ENCODE data around the gene SORCS2. TPM values are rescaled to one million over a fixed set of nuclear protein-coding genes. Genes with fewer than 3 reads are reported as not detected.
A peak's percentile ranks its signal among the peaks of the same experiment; 100 is the strongest.

Gene SORCS2
- total RNA-seq, 4 donors from 2014 or later, result 0.53 to 9.9 (median 0.90) TPM

DNA sequence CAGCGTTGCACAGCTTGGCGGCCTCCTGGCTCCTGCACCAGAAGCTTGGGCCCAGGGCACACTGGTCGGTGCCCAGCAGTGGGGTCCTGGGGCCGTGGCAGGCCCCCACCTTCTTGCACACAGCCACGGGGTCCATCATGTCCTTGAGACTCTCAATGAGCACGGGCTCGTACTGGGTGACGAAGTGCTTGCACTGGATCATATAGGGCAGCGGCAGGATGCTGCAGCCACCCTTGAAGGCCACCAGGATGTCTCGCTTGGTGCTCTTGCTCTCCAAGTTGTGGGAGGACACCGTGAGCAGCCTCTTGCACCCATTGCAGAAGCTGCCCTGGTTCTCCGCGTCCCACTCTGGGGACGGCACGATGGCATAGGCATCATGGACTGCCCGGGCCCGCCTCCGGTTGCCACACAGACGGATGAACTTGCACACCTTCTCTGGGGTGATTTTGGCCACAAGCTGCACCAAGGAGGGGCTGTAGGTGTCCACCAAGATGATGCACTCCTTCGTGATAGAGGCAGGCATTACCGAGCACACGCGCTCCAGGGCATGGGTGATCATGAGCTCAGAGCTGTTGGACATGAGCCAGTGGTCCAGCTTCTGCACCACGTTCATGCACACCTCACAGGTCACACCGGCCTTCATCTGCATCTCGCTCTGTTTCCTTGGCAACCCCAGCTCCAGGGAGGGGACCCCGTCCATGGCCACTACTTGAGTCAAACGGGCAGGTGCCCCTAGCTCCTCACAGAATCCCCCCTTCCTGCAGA lies 241.2 kb downstream of the SORCS2 start:
- no peak for DNase-seq
- Histone ChIP-seq H3K4me3 (no peak overlapping the region), H3K27me3 (no peaks in the 10 kb centered on the region), H3K36me3 (no peaks in the 10 kb centered on the region), H3K4me1 (no peaks in the 10 kb centered on the region), H3K27ac (no peak overlapping the region), H3K9me3 (no peaks in the 10 kb centered on the region)
- no peak for TF ChIP-seq POLR2A (IDR thresholded peaks at IDR 0.05)
- TF ChIP-seq, protein P1, sequence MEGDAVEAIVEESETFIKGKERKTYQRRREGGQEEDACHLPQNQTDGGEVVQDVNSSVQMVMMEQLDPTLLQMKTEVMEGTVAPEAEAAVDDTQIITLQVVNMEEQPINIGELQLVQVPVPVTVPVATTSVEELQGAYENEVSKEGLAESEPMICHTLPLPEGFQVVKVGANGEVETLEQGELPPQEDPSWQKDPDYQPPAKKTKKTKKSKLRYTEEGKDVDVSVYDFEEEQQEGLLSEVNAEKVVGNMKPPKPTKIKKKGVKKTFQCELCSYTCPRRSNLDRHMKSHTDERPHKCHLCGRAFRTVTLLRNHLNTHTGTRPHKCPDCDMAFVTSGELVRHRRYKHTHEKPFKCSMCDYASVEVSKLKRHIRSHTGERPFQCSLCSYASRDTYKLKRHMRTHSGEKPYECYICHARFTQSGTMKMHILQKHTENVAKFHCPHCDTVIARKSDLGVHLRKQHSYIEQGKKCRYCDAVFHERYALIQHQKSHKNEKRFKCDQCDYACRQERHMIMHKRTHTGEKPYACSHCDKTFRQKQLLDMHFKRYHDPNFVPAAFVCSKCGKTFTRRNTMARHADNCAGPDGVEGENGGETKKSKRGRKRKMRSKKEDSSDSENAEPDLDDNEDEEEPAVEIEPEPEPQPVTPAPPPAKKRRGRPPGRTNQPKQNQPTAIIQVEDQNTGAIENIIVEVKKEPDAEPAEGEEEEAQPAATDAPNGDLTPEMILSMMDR (IDR thresholded peaks at IDR 0.05), result no peak

DNA sequence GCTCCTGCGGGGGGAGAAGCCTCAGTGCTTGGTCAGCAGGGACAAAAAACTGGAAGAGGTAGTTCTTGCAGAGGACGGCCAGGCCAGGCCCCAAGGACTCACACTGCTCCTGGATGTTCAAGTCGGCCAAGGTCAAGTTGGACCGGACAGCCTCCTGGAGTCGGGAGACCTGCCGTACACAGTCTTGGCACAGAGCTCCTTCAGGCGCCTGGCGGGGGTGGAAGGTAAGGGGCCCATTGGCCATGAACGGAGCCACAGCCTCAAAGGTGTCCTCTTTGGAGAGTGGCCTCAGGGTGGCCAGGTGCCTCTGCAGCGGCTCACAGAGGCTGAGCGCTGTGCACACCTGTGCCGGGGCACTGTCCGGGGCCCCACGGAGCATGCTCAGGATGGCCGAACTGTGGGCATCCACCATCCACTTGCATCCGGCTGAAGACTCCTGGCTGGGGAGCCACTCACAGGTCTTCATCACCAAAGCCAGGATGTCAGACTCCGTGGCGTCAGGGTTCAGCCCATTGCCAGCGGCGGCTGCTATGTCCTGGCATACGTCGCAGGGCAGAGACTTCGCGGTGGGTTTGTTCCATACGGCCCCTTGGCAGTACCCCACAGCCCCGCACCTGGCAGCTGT lies 241.9 kb downstream of the SORCS2 start:
- no peaks in the 10 kb centered on the region for H3K4me1 ChIP-seq
- H3K4me3 ChIP-seq, result no peak overlapping the region
- no peaks in the 10 kb centered on the region for H3K9me3 ChIP-seq
- H3K27me3 ChIP-seq, result no peaks in the 10 kb centered on the region
- H3K36me3 ChIP-seq, result no peaks in the 10 kb centered on the region
- no peak for TF ChIP-seq POLR2A (IDR thresholded peaks at IDR 0.05)
- TF ChIP-seq, protein P1 (IDR thresholded peaks at IDR 0.05), result no peak
- H3K27ac ChIP-seq, result no peak overlapping the region
- DNase-seq, result no peak

DNA sequence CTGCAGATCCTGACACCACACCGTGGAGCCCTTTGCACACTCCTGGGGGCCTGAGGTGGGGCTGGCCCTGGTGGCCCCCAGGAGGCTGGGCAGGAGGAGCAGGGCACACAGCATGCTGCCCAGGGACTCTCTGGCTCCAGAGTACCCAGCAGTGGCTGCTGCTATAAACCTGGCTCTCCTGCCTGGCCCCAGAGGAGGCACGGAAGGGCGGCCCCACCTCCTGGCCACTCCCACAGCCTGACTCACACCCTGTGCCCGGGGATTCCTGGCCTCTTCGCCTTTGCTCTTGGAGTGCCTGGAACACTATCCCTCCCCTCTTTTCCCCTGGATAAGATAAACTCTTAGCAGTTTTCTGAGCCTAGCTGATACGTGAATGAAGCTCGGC lies 242.4 kb downstream of the SORCS2 start, which contains the start of gene PSAPL1:
Gene PSAPL1 (minus strand): TSS at position 165 of the 385 bp plus-strand sequence. CDS start 51 bp downstream, at position 114.
- TF ChIP-seq, protein P1 (IDR thresholded peaks at IDR 0.05), result no peak
- no peak for TF ChIP-seq POLR2A (IDR thresholded peaks at IDR 0.05)
- no peaks in the 10 kb centered on the region for H3K4me1 ChIP-seq
- peak in 1 of 3 donors; percentile 66 for DNase-seq
- no peak within 1 kb of the TSS for H3K4me3 ChIP-seq
- H3K27me3 ChIP-seq, result no peaks in the 10 kb centered on the region
- no peaks in the 10 kb centered on the region for H3K9me3 ChIP-seq
- H3K36me3 ChIP-seq, result no peaks in the 10 kb centered on the region
- H3K27ac ChIP-seq, result no peak within 1 kb of the TSS

DNA sequence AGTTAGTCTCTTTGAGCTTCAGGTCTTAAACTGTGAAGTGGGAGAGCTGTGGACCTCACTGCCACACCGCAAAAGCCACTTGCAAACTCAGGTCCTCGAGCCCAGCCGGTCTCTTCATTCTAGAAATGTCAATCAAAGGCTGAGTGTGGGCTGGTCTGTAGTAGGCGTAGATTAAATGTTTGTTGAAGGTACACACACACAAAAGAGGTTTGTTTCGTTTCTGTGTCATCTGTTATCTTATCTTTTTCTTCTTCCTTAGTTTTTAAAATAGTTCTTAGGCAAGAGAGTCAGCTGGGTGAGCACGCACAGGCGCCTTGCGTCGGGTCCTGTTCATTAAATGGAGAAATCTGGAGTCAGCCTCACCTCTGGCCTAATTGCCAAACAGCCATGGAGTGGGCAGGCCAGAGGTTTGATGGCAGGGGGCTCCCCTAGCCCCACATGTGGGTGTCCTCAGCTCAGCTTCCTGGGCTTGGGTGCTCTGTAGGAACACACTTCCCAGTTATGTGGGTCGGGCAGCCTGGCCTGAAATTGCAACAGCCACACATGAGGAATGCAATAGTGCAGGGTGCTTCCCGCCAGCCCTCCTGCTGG lies 243.2 kb downstream of the SORCS2 start:
- Histone ChIP-seq H3K4me1 (no peaks in the 10 kb centered on the region), H3K9me3 (no peaks in the 10 kb centered on the region), H3K4me3 (no peak overlapping the region), H3K27me3 (no peaks in the 10 kb centered on the region), H3K36me3 (no peaks in the 10 kb centered on the region), H3K27ac (no peak overlapping the region)
- no peak for DNase-seq
- TF ChIP-seq, protein P1 (IDR thresholded peaks at IDR 0.05), result no peak
- no peak for TF ChIP-seq POLR2A (IDR thresholded peaks at IDR 0.05)

DNA sequence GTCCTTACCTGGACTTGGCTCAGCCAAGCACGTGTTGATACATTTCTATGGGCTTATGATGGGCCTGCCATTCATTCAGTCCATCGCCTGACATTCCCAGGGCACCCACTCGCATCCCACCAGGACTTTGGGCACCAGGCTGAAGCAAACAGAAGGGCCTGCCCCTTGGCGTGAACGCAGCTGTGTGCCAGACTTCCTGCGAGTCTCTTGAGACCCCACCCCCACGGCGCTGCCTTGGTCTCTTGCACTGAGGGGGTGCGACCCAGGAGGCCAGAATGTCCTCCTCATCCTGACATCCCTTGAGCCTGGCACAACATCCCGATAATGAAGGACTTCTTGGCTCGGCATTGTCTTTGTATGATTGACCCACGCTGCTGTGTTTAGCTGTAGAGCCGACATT lies 243.9 kb downstream of the SORCS2 start:
- Histone ChIP-seq H3K4me1 (no peaks in the 10 kb centered on the region), H3K27ac (no peak overlapping the region)
- no peak for DNase-seq

More for the DNA sequence above, 243.9 kb downstream of the SORCS2 start:
- H3K4me3 ChIP-seq, result no peak overlapping the region
- no peak for TF ChIP-seq POLR2A (IDR thresholded peaks at IDR 0.05)
- TF ChIP-seq, protein P1 (IDR thresholded peaks at IDR 0.05), result no peak
- H3K36me3 ChIP-seq, result no peaks in the 10 kb centered on the region
- H3K27me3 ChIP-seq, result no peaks in the 10 kb centered on the region
- no peaks in the 10 kb centered on the region for H3K9me3 ChIP-seq

Measured in Peyer's patch (tissue), 4 donors.